Measurements from ENCODE around the gene FGD6.

GRCh38 chr12:95261109-95261508 lies 43.8 kb upstream of the FGD6 start:
- TF ChIP-seq POLR2A (IDR thresholded peaks at IDR 0.05; ENCODE audit: extremely low read depth, insufficient read length) (no peak), CTCF (IDR thresholded peaks at IDR 0.05; ENCODE audit: low read depth, low read length) (no peak)
